ENCODE data around the gene SCUBE2.

DNA sequence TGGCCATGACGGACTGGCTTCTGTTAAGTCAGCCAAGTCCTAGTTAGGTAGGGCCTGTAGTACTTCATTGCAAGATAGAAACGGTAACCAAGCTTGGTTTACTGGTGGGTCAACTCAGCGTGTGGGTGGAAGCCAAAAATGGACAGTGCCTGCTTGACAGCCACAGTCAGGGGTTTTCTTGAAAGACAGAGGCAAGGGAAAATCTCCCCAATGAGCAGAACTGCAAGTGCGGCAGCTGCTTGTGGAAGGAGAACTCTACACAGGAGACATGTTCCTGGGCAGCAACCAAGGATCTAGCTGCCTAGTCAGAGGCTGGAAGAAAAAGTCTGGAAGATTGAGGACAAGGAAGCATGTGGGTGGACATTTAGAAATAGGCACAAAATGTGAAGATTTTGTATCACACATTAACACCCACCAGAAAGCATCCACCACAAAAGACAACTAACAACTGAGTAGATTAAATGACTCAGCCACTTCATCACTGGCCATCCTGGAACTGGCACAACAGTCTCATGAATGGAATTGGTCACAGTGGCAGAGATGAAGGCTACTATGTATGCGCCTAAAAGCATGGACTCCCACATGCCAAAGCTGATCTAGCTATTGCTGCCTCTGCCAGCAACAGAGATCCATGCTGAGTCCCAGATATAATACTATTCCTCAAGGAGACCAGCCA, 40.9 kb upstream of the SCUBE2 start:
- TF ChIP-seq JUND (IDR thresholded peaks at IDR 0.05) (no peak), YY1 (IDR thresholded peaks at IDR 0.05) (no peak), RAD21 (IDR thresholded peaks at IDR 0.05) (no peak)
